CD4-positive, alpha-beta T cell (primary cell): ENCODE data around the gene ZNF565. TPM values are rescaled to one million over a fixed set of nuclear protein-coding genes. Genes with fewer than 3 reads are reported as not detected.

Experiments
- ATAC-seq: fragments of 200-7000 bp; cut with Tn5 transposase; one replicate; pipeline ENCODE4 v1.10.0; 2022; ENCODE audit warnings: mild to moderate bottlenecking; ENCODE audit not compliant: poor library complexity
- CTCF ChIA-PET: fragments of 350-600 bp; sonication (Branson Sonifier 250); formaldehyde crosslinking; loops from one replicate; lab custom pipeline; 2021; ENCODE audit warnings: antibody characterized with exemption, inconsistent platforms; lab: Charles Lee
- POLR2A ChIA-PET: fragments of 350-600 bp; sonication (Branson Sonifier 250); formaldehyde crosslinking; loops from one replicate; lab custom pipeline; 2021; ENCODE audit warnings: antibody characterized with exemption, inconsistent platforms; lab: Charles Lee
- DNase-seq, 14 experiments: peaks; one replicate each; pipeline ENCODE4 v3.0.0-alpha.2; 2013 to 2020; ENCODE audit warnings: mixed read lengths in 2 of 14
- H3K27ac ChIP-seq, 2 donors: one replicate each; pipeline versions ENCODE4 v1.5.1 to v1.7.0; 2013; ENCODE audit warnings: low read length in 2 of 2, low read depth in 1 of 2, mild to moderate bottlenecking in 1 of 2
- H3K27me3 ChIP-seq, 2 experiments: 1 replicate in 1 of 2; 2 replicates in 1 of 2; pipeline versions ENCODE4 v1.6.1 to v1.7.0; 2013; ENCODE audit warnings: low read length in 2 of 2, control low read depth in 1 of 2, mild to moderate bottlenecking in 1 of 2, moderate library complexity in 1 of 2; ENCODE audit not compliant: insufficient read depth in 2 of 2, control insufficient read depth in 1 of 2
- H3K36me3 ChIP-seq: one replicate; pipeline ENCODE4 v1.6.1; 2013; ENCODE audit warnings: low read length, control low read depth; ENCODE audit not compliant: insufficient read depth
- H3K4me1 ChIP-seq: one replicate; pipeline ENCODE4 v1.6.1; 2013; ENCODE audit warnings: low read length, control low read depth; ENCODE audit not compliant: insufficient read depth
- H3K4me3 ChIP-seq: one replicate; pipeline ENCODE4 v1.5.1; 2013; ENCODE audit warnings: mild to moderate bottlenecking, low read length, moderate library complexity
- H3K9me3 ChIP-seq, 2 experiments: 1 replicate in 1 of 2; 2 replicates in 1 of 2; pipeline versions ENCODE4 v1.6.1 to v1.7.0; 2013; ENCODE audit warnings: low read length in 2 of 2, mild to moderate bottlenecking in 2 of 2, control low read depth in 1 of 2, moderate library complexity in 1 of 2; ENCODE audit not compliant: control insufficient read depth in 1 of 2, insufficient read depth in 1 of 2
- H3K27ac Mint-ChIP-seq: one replicate; pipeline ENCODE4 v1.8.0; 2020; ENCODE audit warnings: mixed read lengths
- H3K27me3 Mint-ChIP-seq: one replicate; pipeline ENCODE4 v1.8.0; 2021; ENCODE audit warnings: mixed read lengths
- H3K36me3 Mint-ChIP-seq: one replicate; pipeline ENCODE4 v1.8.0; 2021; ENCODE audit warnings: low read depth, mixed read lengths
- H3K4me1 Mint-ChIP-seq: one replicate; pipeline ENCODE4 v1.8.0; 2021; ENCODE audit warnings: low read depth, mixed read lengths
- H3K4me3 Mint-ChIP-seq: one replicate; pipeline ENCODE4 v1.8.0; 2020; ENCODE audit warnings: mild to moderate bottlenecking, mixed read lengths
- H3K9me3 Mint-ChIP-seq: one replicate; pipeline ENCODE4 v1.8.0; 2020; ENCODE audit warnings: mixed read lengths
- intact Hi-C, 2 experiments: fragments of 100-400 bp; cut with DNase I in 1 of 2; cut with micrococcal nuclease in 1 of 2; formaldehyde crosslinking; loops; one replicate each; pipeline versions ENCODE4 v1.15.1 to v1.9.0; 2023 to 2025; cut with DNase I, micrococcal nuclease
- total RNA-seq, 174 experiments: library from RNA in 2 of 174; stranded (reverse) in 2 of 174; gene quantifications; one replicate each; pipeline ENCODE4 v1.2.3 and lab custom pipeline; 2021 to 2026
- TF ChIP-seq, protein P1 (sequence below): fragments of 200-600 bp; IDR thresholded peaks from one replicate; pipeline ENCODE4 v1.8.0; 2022; ENCODE audit warnings: antibody characterized with exemption, mild to moderate bottlenecking

Gene ZNF565
- total RNA-seq, 2 experiments from 2014 or later = 7.6 to 8.5 TPM

DNA sequence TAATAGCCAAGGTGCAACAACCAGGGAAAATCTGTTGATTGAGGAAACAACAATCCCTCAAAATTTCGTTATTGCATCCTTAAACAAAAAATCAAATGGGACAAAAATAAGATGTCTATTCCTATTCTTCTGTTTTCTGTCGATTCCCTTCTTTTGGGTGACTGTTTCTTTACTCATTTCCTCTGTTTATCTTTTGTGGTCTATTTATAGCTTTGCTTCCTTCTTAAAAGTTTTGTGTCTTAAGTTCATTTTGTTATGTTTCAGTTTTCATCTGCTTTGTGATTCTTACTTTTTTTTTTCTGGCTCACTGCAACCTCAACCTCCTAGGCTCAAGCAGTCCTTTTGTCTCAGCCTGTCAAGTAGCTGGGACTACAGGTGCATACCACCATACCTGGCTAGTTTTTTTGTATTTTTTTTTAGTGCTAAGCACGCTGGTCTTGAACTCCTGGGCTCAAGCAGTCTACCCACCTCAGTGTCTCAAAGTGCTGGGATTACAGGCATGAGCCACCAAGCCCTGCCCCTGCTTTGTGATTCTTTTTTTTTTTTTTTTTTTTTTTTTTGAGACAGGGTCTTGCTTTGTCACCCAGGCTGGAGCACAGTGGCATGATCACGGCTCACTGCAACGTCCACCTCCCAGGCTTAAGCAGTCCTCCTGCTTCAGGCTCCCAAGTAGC, 10.9 kb upstream of the ZNF565 start:
- Mint-ChIP-seq H3K27me3 (no peaks in the 10 kb centered on the region), H3K27ac (peak overlapping the region; percentile 59), H3K9me3 (peaks cover 12% of the 10 kb centered on the region), H3K4me1 (peaks cover 47% of the 10 kb centered on the region), H3K36me3 (peaks cover 90% of the 10 kb centered on the region), H3K4me3 (peak overlapping the region; percentile 23)
- no peaks in the 10 kb centered on the region for H3K27me3 ChIP-seq
- H3K9me3 ChIP-seq = peaks cover 22 to 29% of the 10 kb centered on the region in 2 experiments
- ATAC-seq (no peak), DNase-seq (no peak)
- H3K4me3 ChIP-seq = no peak overlapping the region
- H3K27ac ChIP-seq = no peak overlapping the region
- POLR2A ChIA-PET = no interaction called here
- peaks cover 85% of the 10 kb centered on the region for H3K36me3 ChIP-seq
- H3K4me1 ChIP-seq = peaks cover 5% of the 10 kb centered on the region
- intact Hi-C loops = no loop called here
- TF ChIP-seq, protein P1, sequence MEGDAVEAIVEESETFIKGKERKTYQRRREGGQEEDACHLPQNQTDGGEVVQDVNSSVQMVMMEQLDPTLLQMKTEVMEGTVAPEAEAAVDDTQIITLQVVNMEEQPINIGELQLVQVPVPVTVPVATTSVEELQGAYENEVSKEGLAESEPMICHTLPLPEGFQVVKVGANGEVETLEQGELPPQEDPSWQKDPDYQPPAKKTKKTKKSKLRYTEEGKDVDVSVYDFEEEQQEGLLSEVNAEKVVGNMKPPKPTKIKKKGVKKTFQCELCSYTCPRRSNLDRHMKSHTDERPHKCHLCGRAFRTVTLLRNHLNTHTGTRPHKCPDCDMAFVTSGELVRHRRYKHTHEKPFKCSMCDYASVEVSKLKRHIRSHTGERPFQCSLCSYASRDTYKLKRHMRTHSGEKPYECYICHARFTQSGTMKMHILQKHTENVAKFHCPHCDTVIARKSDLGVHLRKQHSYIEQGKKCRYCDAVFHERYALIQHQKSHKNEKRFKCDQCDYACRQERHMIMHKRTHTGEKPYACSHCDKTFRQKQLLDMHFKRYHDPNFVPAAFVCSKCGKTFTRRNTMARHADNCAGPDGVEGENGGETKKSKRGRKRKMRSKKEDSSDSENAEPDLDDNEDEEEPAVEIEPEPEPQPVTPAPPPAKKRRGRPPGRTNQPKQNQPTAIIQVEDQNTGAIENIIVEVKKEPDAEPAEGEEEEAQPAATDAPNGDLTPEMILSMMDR = no peak
- CTCF ChIA-PET = no interaction called here

DNA sequence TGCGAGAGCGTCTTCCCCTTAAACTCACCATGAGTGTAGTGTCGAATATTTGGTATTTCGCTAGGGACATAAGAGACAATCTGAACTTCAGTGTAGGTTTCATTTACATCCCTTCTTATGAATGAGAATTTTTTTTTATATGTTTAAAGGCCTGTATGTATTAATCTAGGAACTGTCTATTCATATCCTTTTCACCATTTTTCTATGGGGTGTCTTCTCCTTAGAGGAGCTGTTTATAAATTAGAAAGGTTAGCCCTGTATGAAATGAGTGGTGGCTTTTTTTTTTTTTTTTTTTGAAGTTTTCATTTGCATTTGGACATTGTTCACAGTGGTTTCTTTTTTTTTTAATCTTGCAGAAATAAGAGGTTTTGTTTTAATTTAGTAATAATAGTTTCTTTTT, 8.0 kb upstream of the ZNF565 start:
- ChIA-PET CTCF (interaction anchor here (0.7 kb wide), 1 partner anchor 1589 kb away, joined by 3 read pairs; no protein-coding TSS in a partner anchor), POLR2A (no interaction called here)
- no peaks in the 10 kb centered on the region for H3K27me3 ChIP-seq
- H3K9me3 ChIP-seq = peaks cover 0 to 15% of the 10 kb centered on the region in 2 experiments
- H3K36me3 ChIP-seq = peaks cover 67% of the 10 kb centered on the region
- intact Hi-C loops = no loop called here
- peaks cover 50% of the 10 kb centered on the region for H3K4me1 Mint-ChIP-seq
- peaks cover 5% of the 10 kb centered on the region for H3K4me1 ChIP-seq
- H3K4me3 ChIP-seq = no peak overlapping the region
- DNase-seq = no peak
- ATAC-seq = no peak
- H3K36me3 Mint-ChIP-seq = peaks cover 74% of the 10 kb centered on the region
- no peaks in the 10 kb centered on the region for H3K27me3 Mint-ChIP-seq
- H3K9me3 Mint-ChIP-seq = peaks cover 5% of the 10 kb centered on the region
- no peak overlapping the region for H3K4me3 Mint-ChIP-seq
- no peak overlapping the region for H3K27ac ChIP-seq
- TF ChIP-seq, protein P1 = no peak
- H3K27ac Mint-ChIP-seq = no peak overlapping the region

DNA sequence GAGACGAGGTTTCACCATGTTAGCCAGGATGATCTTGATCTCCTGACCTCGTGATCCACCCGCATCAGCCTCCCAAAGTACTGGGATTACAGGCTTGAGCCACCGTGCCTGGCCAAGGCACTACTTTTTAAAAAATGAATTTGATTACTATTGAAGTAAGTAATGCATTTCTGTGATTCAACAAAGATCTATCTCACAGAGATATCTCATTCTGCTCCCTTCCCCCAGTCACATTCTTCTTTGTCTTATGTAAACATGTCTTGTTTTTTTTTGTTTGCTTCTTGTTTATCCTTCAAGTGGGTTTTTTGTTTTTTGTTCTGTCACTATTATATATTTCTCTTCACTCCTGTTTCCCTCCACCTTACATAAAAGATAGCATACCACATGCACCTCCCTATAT, 7.0 kb upstream of the ZNF565 start:
- CTCF ChIA-PET = no interaction called here
- POLR2A ChIA-PET = no interaction called here
- Mint-ChIP-seq H3K36me3 (peaks cover 70% of the 10 kb centered on the region), H3K4me3 (peak overlapping the region; percentile 4), H3K27me3 (no peaks in the 10 kb centered on the region), H3K4me1 (peaks cover 54% of the 10 kb centered on the region), H3K27ac (no peak overlapping the region), H3K9me3 (peaks cover 5% of the 10 kb centered on the region)
- intact Hi-C loops = no loop called here
- peaks cover 0 to 8% of the 10 kb centered on the region in 2 experiments for H3K9me3 ChIP-seq
- DNase-seq = no peak
- no peak for ATAC-seq
- TF ChIP-seq, protein P1 = no peak
- no peaks in the 10 kb centered on the region for H3K27me3 ChIP-seq
- no peak overlapping the region for H3K27ac ChIP-seq
- H3K4me1 ChIP-seq = peaks cover 14% of the 10 kb centered on the region
- H3K4me3 ChIP-seq = no peak overlapping the region
- peaks cover 60% of the 10 kb centered on the region for H3K36me3 ChIP-seq
